ENCODE measurements around the gene MPRIP. TPM values are rescaled to one million over a fixed set of nuclear protein-coding genes. Genes with fewer than 3 reads are reported as not detected.
A peak's percentile ranks its signal among the peaks of the same experiment; 100 is the strongest.

The MPRIP gene
- total RNA-seq, 1 experiment from 2014 or later: 258 TPM

GRCh38 chr17:17118399-17118798, 76.1 kb downstream of the MPRIP start (continued):
- no peak for TF ChIP-seq ZBTB33 (IDR thresholded peaks at IDR 0.05; ENCODE audit: extremely low read depth, insufficient replicate concordance, low read length)

GRCh38 chr17:17119106-17119505, 76.8 kb downstream of the MPRIP start:
- H3K27ac ChIP-seq (ENCODE audit: low read depth, low read length): peak overlapping the region; percentile 14; the same call in 1 of the 2 replicates
- no peak overlapping the region for H3K4me2 ChIP-seq (ENCODE audit: low read length)
- DNase-seq (ENCODE audit: low read depth, low spot score) (no peak), ATAC-seq (no peak)
- BruUV-seq (replicated peaks): no TSS peak
- H3K4me1 ChIP-seq (ENCODE audit: control insufficient read depth in 1 of 2, insufficient read depth in 2 of 2, low read length in 2 of 2): peaks cover 0 to 16% of the 10 kb centered on the region in 2 experiments; a peak in 1 of 4 replicates
- no peak overlapping the region for H2AFZ ChIP-seq (ENCODE audit: low read depth, low read length, poor library complexity, severe bottlenecking)
- H3K79me2 ChIP-seq (ENCODE audit: insufficient read depth, low read length): peaks cover 94% of the 10 kb centered on the region
- RAD21 ChIA-PET (ENCODE audit: low non-redundant PET in 1 of 2, low total read pairs in 2 of 2, uncharacterized antibody in 2 of 2, unreplicated experiment in 2 of 2): no interaction called here
- intact Hi-C loops (cut with micrococcal nuclease): no loop called here
- CTCF ChIA-PET: no interaction called here
- no peak for TF ChIP-seq ZBTB33 (IDR thresholded peaks at IDR 0.05; ENCODE audit: extremely low read depth, insufficient replicate concordance, low read length)
- no peak for TF ChIP-seq YY1 (IDR thresholded peaks at IDR 0.05; ENCODE audit: extremely low read depth, insufficient replicate concordance, low read depth, low read length)
- no peak for TF ChIP-seq MAX (IDR thresholded peaks at IDR 0.05)
- no peak for TF ChIP-seq POLR2A (IDR thresholded peaks at IDR 0.05; ENCODE audit: borderline replicate concordance, extremely low read depth, insufficient read depth, insufficient read length)
- TF ChIP-seq RAD21 (IDR thresholded peaks at IDR 0.05; ENCODE audit: low read depth): no peak
- no peak for TF ChIP-seq CBX3 (IDR thresholded peaks at IDR 0.05; ENCODE audit: low read depth)
- TF ChIP-seq JUND (IDR thresholded peaks at IDR 0.05): no peak
- no peak for TF ChIP-seq SP1 (IDR thresholded peaks at IDR 0.05; ENCODE audit: low read depth)
- TF ChIP-seq ELF1 (IDR thresholded peaks at IDR 0.05; ENCODE audit: borderline replicate concordance, low read depth): no peak
- no peak for TF ChIP-seq EZH2 (IDR thresholded peaks at IDR 0.05)
- TF ChIP-seq ZNF274 (IDR thresholded peaks at IDR 0.05; ENCODE audit: low read depth, low read length): no peak
- no peak for TF ChIP-seq CEBPB (IDR thresholded peaks at IDR 0.05; ENCODE audit: low read depth)
- TF ChIP-seq POLR2AphosphoS5 (IDR thresholded peaks at IDR 0.05; ENCODE audit: low read depth, low read length): no peak
- H3K9ac ChIP-seq (ENCODE audit: low read length): no peak overlapping the region
- no peaks in the 10 kb centered on the region; a peak in 1 of 4 replicates for H3K36me3 ChIP-seq (ENCODE audit: control insufficient read depth in 1 of 2, insufficient read depth in 2 of 2, low read length in 2 of 2)
- H3K9me3 ChIP-seq (ENCODE audit: control insufficient read depth in 1 of 2, insufficient read depth in 1 of 2, low read depth in 1 of 2, low read length in 2 of 2): no peaks in the 10 kb centered on the region
- H3K27me3 ChIP-seq (ENCODE audit: insufficient read depth, low read length): no peaks in the 10 kb centered on the region
- peaks cover 5% of the 10 kb centered on the region; the same call in 1 of the 2 replicates for H4K20me1 ChIP-seq (ENCODE audit: insufficient read depth)
- POLR2A ChIA-PET: no interaction called here
- no peak overlapping the region for H3K4me3 ChIP-seq (replicated peaks in 1 of 2; ENCODE audit: low read depth in 1 of 2, low read length in 2 of 2)
- H3K9me2 ChIP-seq (ENCODE audit: insufficient read depth): no peaks in the 10 kb centered on the region
